WTC11 (cell line): ENCODE results near the gene DGKH.

Source experiments
- ETV6 ChIP-seq: sonication (generic); formaldehyde crosslinking; IDR thresholded peaks from 2 replicates; pipeline ENCODE4 v1.8.1; 2022; ENCODE audit warnings: mild to moderate bottlenecking, missing genetic modification reagents
- JUN ChIP-seq: sonication (generic); formaldehyde crosslinking; IDR thresholded peaks from 2 replicates; pipeline ENCODE4 v1.8.0; 2023; ENCODE audit warnings: mild to moderate bottlenecking, missing genetic modification reagents
- TF ChIP-seq, protein P1 (sequence below): sonication (generic); formaldehyde crosslinking; IDR thresholded peaks from 2 replicates; pipeline ENCODE4 v1.8.0; 2022; ENCODE audit warnings: mild to moderate bottlenecking, missing genetic modification reagents

DNA sequence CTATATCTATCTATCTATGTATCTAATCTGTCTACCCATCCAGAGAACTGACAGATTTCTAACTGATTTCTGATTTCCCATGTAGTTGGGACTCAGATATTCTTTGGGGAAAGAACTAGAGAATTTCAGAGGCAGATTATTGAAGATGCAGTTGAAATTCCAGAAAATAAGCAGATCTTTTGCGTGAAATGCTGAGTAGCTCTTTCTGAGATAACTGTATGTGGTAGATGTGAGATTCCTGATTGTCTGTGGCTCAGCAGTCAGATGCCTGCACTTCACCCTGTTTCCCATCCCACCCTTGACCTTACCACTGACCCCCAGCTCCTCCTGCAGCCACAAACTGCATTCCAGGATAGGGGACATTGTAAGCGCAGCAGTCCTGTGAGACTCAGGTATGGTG lies 61.5 kb downstream of the DGKH start:
- no peak for TF ChIP-seq ETV6 (CRISPR knock-in tag)
- TF ChIP-seq, protein P1, sequence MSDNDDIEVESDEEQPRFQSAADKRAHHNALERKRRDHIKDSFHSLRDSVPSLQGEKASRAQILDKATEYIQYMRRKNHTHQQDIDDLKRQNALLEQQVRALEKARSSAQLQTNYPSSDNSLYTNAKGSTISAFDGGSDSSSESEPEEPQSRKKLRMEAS = no peak
- TF ChIP-seq JUN (CRISPR knock-in tag) = no peak
